ENCODE results near the gene BMPER. TPM values are rescaled to one million over a fixed set of nuclear protein-coding genes. Genes with fewer than 3 reads are reported as not detected.

BMPER gene
- total RNA-seq, result 1 to 10 TPM in 3 of 4 donors, under 1 TPM in 1; 0.65 to 6.5 (median 3.5) TPM

- no peaks in the 10 kb centered on the region for H3K9me3 ChIP-seq
- DNase-seq (ENCODE audit: extremely low spot score), result no peak
- H3K4me3 ChIP-seq, result peak within 1 kb of the TSS; percentile 59 to 76 (median 66)
- H3K36me3 ChIP-seq, result no peaks in the 10 kb centered on the region
- H3K4me1 ChIP-seq, result peaks cover 10 to 27% (median 23%) of the 10 kb centered on the region in 4 donors
- intact Hi-C loops (cut with DNase I), result no loop called here
- H3K27me3 ChIP-seq, result peaks cover 0 to 25% (median 0%) of the 10 kb centered on the region in 4 donors
- TF ChIP-seq EP300 (IDR thresholded peaks at IDR 0.05), result no peak
- no peak for TF ChIP-seq POLR2AphosphoS5 (IDR thresholded peaks at IDR 0.05)
- TF ChIP-seq, protein P1, sequence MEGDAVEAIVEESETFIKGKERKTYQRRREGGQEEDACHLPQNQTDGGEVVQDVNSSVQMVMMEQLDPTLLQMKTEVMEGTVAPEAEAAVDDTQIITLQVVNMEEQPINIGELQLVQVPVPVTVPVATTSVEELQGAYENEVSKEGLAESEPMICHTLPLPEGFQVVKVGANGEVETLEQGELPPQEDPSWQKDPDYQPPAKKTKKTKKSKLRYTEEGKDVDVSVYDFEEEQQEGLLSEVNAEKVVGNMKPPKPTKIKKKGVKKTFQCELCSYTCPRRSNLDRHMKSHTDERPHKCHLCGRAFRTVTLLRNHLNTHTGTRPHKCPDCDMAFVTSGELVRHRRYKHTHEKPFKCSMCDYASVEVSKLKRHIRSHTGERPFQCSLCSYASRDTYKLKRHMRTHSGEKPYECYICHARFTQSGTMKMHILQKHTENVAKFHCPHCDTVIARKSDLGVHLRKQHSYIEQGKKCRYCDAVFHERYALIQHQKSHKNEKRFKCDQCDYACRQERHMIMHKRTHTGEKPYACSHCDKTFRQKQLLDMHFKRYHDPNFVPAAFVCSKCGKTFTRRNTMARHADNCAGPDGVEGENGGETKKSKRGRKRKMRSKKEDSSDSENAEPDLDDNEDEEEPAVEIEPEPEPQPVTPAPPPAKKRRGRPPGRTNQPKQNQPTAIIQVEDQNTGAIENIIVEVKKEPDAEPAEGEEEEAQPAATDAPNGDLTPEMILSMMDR (IDR thresholded peaks at IDR 0.05), result no peak
- TF ChIP-seq POLR2A (IDR thresholded peaks at IDR 0.05; ENCODE audit: low read depth), result no peak
- peak within 1 kb of the TSS; percentile 38 to 68 (median 50) for H3K27ac ChIP-seq (replicated peaks in 1 of 4)
- WGBS, result 6% methylated on average over 33 of the region's 47 CpGs
These were observed at the start of gene BMPER for GRCh38 chr7:33905389-33906032. Gene BMPER, plus strand, starts transcription at chr7:33905539. Its CDS starts 75 bp downstream, at chr7:33905614.

DNA sequence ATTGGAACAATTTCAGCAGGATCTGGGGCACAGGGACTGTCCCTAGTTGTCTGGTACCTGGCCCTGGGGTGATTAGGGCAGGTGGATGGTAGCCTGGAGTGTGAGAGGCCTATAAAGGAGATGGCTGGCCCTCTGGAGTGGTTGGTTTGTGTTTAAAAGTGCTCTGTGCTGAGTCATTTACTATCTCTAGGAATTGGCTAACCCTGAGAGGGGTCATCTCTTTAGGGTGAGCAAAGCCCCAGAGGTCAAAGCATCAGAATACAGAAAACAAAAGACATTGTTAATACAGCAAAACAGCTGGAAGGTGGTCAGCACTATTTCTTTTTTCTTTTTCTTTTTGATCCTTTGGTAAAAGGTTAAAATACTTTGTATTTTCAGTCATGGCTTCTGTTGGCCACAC, 43.4 kb upstream of the BMPER start:
- intact Hi-C loops (cut with DNase I), result no loop called here
- Histone ChIP-seq H3K27ac (replicated peaks in 1 of 4) (no peak overlapping the region), H3K27me3 (no peaks in the 10 kb centered on the region), H3K4me1 (no peaks in the 10 kb centered on the region), H3K9me3 (no peaks in the 10 kb centered on the region), H3K4me3 (no peak overlapping the region), H3K36me3 (no peaks in the 10 kb centered on the region)
- TF ChIP-seq POLR2AphosphoS5 (IDR thresholded peaks at IDR 0.05), result no peak
- no peak for TF ChIP-seq POLR2A (IDR thresholded peaks at IDR 0.05; ENCODE audit: low read depth)
- TF ChIP-seq EP300 (IDR thresholded peaks at IDR 0.05), result no peak
- TF ChIP-seq, protein P1 (IDR thresholded peaks at IDR 0.05), result no peak
- DNase-seq (ENCODE audit: extremely low spot score), result no peak

DNA sequence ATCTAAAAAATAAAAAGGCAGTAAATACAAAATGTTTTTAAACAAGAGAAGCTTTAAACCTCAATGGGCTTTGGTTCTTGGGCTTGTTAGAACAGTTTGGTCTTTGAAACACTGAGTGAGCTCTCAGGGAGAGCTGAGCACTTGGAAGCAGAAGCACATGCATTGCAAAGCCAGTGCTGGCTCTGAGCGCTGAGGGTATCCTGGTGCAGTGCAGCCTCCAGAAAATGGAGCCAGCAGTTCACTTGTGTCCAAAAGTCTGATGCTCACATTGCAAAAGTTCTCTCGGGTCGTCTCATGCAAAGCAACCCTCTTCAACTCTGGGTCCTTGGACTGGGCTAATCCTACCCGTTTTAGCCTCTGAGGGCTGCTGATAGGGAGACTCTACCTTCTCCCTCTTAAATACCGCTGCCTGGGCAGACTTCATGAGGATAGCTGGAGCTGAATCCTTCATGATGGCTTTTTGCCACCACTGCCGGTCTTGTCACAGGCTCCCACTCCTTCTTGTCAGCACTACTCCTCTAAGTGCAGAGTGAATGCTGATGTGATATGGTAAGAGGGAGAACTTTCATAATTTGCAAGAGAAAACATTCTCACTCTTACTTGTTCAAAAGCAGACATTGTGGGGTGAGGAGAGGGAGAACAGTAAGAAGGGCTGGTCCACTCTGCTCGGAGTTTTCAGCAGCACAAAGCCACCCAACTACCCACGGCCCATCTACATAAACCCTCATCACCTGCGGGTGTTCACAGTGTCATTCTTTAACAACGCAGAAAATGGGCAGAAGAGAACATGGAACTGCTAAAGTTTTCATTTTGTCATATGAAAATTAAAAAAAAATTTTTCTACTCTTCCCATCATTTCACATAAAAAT, 42.2 kb upstream of the BMPER start:
- WGBS, result 79% methylated on average over 10 of the region's 10 CpGs
- intact Hi-C loops (cut with DNase I), result no loop called here
- no peak for TF ChIP-seq POLR2AphosphoS5 (IDR thresholded peaks at IDR 0.05)
- no peak for TF ChIP-seq EP300 (IDR thresholded peaks at IDR 0.05)
- TF ChIP-seq POLR2A (IDR thresholded peaks at IDR 0.05; ENCODE audit: low read depth), result no peak
- TF ChIP-seq, protein P1 (IDR thresholded peaks at IDR 0.05), result no peak
- no peaks in the 10 kb centered on the region for H3K4me1 ChIP-seq
- H3K9me3 ChIP-seq, result no peaks in the 10 kb centered on the region
- no peaks in the 10 kb centered on the region for H3K36me3 ChIP-seq
- H3K27ac ChIP-seq (replicated peaks in 1 of 4), result no peak overlapping the region
- H3K27me3 ChIP-seq, result no peaks in the 10 kb centered on the region
- DNase-seq (ENCODE audit: extremely low spot score), result no peak
- no peak overlapping the region for H3K4me3 ChIP-seq

DNA sequence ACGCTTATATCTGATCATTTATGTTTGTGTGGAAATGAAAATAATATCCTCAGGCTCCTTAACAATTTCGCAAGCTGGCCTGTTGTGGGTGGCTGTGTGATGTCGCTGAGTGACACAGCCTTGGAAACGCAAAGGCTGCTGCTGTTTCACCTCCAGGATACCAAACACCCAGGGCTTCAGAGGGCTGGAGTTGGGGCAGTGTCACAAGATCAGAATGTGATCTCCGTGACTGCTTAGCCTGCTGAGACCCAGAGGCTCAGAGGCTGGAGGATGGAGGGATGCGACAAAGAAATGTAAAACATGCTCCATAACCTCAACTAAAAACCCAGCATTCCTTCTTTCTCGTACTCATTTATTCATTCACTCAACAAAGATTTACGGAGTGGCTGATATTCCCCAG, 37.2 kb upstream of the BMPER start:
- Histone ChIP-seq H3K9me3 (no peaks in the 10 kb centered on the region), H3K27ac (replicated peaks in 1 of 4) (no peak overlapping the region), H3K27me3 (no peaks in the 10 kb centered on the region), H3K4me1 (no peaks in the 10 kb centered on the region), H3K4me3 (no peak overlapping the region), H3K36me3 (no peaks in the 10 kb centered on the region)
- intact Hi-C loops (cut with DNase I), result no loop called here
- 77% methylated on average over 8 of the region's 8 CpGs for WGBS
- DNase-seq (ENCODE audit: extremely low spot score), result no peak
- TF ChIP-seq POLR2A (IDR thresholded peaks at IDR 0.05; ENCODE audit: low read depth) (no peak), EP300 (IDR thresholded peaks at IDR 0.05) (no peak), POLR2AphosphoS5 (IDR thresholded peaks at IDR 0.05) (no peak)
- TF ChIP-seq, protein P1 (IDR thresholded peaks at IDR 0.05), result no peak

Data from esophagus muscularis mucosa (tissue), 4 donors.